NCI-H2227 (cell line): ENCODE results near the gene ASPDH.

ENCODE experiments used
- DNase-seq: peaks from one replicate; lab custom pipeline; 2025; ENCODE audit not compliant: unreplicated experiment; lab: John Stamatoyannopoulos, UW

The ASPDH gene

GRCh38 chr19:50513746-50514345 lies at the start of gene ASPDH:
ASPDH (minus strand) TSS chr19:50513913; CDS start chr19:50513823, 90 bp downstream.
- DNase-seq = peak; percentile 56

GRCh38 chr19:50562996-50563395 lies 49.3 kb upstream of the ASPDH start:
- no peak for DNase-seq

- DNase-seq = no peak
These were observed 48.6 kb upstream of the ASPDH start for GRCh38 chr19:50562329-50562728.

- no peak for DNase-seq
These were observed 45.9 kb upstream of the ASPDH start for GRCh38 chr19:50559636-50560035.

- DNase-seq = no peak
These were observed 44.7 kb upstream of the ASPDH start for GRCh38 chr19:50558449-50558848.

- no peak for DNase-seq
These were observed 44.3 kb upstream of the ASPDH start for GRCh38 chr19:50558039-50558438.

GRCh38 chr19:50557009-50557613 lies 43.4 kb upstream of the ASPDH start:
- DNase-seq = no peak

- DNase-seq = peak; percentile 89
These were observed 42.7 kb upstream of the ASPDH start for GRCh38 chr19:50556282-50557008.

- DNase-seq = peak; percentile 59
These were observed 42.0 kb upstream of the ASPDH start for GRCh38 chr19:50555450-50556281.

GRCh38 chr19:50555033-50555432 lies 41.3 kb upstream of the ASPDH start:
- no peak for DNase-seq

GRCh38 chr19:50554212-50554611 lies 40.5 kb upstream of the ASPDH start:
- no peak for DNase-seq

- no peak for DNase-seq
These were observed 39.5 kb upstream of the ASPDH start for GRCh38 chr19:50553134-50553703.

GRCh38 chr19:50552540-50552939 lies 38.8 kb upstream of the ASPDH start:
- DNase-seq = no peak

GRCh38 chr19:50551715-50552187 lies 38.0 kb upstream of the ASPDH start:
- peak; percentile 58 for DNase-seq

- no peak for DNase-seq
These were observed 37.5 kb upstream of the ASPDH start for GRCh38 chr19:50551034-50551714.

- no peak for DNase-seq
These were observed 36.9 kb upstream of the ASPDH start for GRCh38 chr19:50550594-50550966.

GRCh38 chr19:50549927-50550593 lies 36.3 kb upstream of the ASPDH start:
- DNase-seq = no peak

GRCh38 chr19:50549059-50549926 lies 35.6 kb upstream of the ASPDH start:
- DNase-seq = no peak
